Dedifferentiated amniotic fluid mesenchymal stem cell (primary cell): Measurements from ENCODE around the gene NDUFAB1.
"Not testable (repeated sequence)": the region's sequence is repeated elsewhere in the genome, so short reads cannot be mapped to it uniquely, and the experiment has no call there.

ENCODE experiments used
- DNase-seq: peaks from one replicate; pipeline ENCODE4 v3.0.0-alpha.2; 2016; ENCODE audit errors: extremely low spot score

Gene NDUFAB1

DNA sequence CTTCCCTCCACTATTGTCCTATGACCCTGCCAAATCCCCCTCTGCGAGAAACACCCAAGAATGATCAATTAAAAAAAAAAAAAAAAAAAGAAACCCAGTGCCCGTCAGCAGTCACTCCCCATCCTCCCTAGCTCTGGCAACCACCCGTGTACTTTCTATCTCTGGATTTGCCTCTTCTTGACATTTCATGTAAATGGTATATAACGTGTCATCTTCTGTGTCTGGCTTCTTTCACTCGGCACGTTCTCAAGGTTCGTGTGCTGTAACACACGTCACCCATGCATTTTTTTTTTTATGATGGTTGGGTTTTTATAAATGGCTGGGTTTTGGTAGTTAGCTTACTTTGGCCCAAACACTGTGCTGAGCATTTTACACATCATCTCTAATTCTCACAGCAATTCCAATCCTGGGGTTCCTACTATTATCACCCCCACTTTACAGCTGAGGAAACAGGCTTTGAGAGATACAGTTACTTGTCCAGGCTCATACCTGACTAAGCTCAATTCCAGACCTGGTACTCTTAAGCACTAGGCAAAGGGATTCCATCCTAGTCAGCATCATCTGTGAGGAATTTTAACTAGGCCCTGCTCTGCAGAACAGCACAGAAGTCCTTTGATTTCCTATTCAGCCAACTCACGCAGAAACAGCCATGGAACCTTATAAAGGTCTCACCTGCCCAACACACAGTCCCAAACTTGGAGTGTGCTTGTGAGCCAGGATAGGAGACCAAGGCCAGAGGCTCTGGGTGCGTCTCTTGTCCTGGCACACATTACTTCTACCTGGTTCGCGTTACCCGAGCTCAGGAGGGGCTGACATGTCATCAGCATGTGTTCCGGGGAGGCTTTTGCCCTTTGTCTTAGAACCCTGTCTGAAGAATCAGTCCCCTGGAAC lies 11.7 kb downstream of the NDUFAB1 start:
- no peak for DNase-seq

DNA sequence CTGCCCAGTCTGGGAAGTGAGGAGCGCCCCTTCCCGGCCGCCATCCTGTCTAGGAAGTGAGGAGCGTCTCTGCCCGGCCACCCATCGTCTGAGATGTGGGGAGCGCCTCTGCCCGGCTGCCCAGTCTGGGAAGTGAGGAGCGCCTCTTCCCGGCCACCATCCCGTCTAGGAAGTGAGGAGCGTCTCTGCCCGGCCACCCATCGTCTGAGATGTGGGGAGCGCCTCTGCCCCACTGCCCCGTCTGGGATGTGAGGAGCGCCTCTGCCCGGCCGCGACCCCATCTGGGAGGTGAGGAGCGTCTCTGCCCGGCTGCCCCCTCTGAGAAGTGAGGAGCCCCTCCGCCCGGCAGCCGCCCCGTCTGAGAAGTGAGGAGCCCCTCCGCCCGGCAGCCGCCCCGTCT lies 12.8 kb downstream of the NDUFAB1 start:
- not testable (repeated sequence) for DNase-seq

DNA sequence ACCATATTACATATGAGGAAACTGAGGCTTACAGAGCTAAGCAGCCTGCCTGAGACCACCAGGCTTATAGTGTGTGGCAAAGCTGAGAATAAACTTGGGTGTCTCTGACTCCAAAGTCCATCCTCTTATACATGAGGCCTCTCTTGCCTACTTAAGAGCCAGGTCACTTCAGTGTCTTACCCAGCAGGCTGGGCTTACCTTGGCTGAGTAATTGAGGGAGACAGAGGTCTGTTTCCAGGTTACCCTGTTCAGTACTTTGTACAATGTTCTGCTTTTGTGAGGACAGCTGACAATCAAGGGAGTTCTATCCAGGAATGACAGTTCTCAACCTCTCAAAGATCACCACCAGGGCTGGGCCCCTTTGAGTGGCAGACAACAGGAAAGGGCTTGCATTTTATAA lies 14.4 kb downstream of the NDUFAB1 start:
- DNase-seq, result no peak

- DNase-seq, result no peak
Measured at GRCh38 chr16:23580391-23580790, 15.7 kb downstream of the NDUFAB1 start.

DNA sequence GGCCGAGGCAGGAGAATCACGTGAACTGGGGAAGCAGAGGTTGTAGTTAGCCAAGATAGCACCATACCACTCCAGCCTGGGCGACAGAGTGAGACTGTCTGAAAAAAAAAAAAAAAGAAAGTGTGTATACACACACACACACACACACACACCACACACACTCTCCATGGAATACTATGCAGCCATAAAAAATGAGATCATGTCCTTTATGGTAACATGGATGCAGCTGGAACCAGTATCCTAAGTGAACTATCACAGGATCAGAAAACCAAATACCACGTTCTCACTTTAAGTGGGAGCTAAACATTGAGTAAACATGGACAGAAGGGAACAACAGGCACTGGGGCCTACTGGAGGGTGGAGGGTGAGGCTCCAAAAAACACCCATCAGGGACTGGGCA lies 16.7 kb downstream of the NDUFAB1 start:
- no peak for DNase-seq

GRCh38 chr16:23578101-23578830 lies 17.9 kb downstream of the NDUFAB1 start:
- DNase-seq, result no peak

- no peak for DNase-seq
Measured at GRCh38 chr16:23577493-23577892, 18.6 kb downstream of the NDUFAB1 start.

GRCh38 chr16:23575834-23576233 lies 20.3 kb downstream of the NDUFAB1 start:
- no peak for DNase-seq

DNA sequence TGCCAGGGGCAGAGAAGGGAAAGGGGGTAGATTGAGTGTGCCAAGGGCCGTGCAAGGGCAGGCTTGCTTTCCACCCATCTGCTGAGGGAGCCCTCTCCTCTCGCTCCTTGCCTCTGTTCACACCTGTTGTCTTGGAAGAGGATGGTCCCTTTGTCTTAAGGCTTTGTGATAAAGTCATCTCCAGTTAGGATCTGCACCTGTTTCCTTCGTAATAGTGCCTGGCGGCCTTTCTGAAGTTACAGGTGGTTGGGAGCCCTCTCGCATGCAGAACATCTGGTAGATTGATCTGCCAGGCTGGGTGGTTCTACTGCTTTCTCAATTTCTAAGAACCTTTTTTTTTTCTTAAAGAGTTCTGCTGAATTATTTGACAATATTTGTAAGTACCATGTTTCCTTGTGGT lies 22.3 kb downstream of the NDUFAB1 start:
- DNase-seq, result no peak

GRCh38 chr16:23572394-23572793 lies 23.7 kb downstream of the NDUFAB1 start:
- no peak for DNase-seq

- no peak for DNase-seq
Measured at GRCh38 chr16:23571895-23572294, 24.2 kb downstream of the NDUFAB1 start.

DNA sequence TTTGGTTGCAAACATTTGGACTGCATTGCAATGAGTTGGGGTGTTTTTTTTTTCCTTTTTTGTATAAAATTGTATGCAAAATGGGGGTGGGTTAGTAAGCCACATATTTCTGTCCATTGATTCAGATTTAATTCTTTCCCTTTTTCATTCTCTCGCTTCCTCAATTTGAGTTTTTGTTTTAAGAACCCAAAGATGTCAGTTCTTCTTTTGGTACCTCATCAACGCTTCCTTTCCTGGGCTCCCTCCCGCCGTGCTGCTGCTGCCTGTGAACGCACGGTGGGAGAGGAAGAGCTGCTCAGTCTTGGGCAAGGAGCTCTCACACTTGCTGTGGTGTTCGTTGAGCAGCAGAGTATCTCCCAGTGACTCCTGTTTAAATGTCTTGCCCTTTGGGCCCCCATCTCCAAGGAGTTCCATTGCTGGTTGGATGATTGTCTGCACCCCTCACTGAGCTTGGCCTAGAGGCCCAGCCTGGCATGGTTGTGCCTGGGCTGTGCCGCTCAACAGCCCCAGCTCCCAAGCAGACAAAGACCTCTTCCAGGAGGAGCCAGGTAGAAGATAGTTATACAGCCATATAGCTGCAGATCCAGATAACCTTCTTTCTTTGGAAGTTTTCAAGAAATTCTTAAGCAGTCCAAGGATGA lies 25.0 kb downstream of the NDUFAB1 start:
- DNase-seq, result no peak

DNA sequence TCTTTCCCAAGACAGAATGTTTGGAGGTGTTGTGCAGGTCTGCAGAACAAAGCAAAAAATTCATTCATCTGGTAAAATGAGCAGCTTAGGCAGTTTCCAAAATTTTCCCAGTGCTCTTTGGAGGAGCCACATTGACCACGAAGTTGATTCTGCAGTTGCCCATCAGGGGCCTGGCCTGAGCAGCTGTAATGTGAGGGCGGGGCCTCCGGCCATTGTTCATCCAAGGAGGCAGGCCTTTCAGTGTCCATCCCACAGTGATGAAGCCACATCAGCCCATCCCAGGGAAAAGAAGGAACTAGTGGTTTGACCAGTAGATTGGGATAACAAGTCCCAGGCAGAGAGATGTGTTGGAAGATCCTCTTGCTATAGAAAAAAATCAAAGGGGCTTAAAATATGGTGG lies 28.5 kb downstream of the NDUFAB1 start:
- DNase-seq, result no peak

DNA sequence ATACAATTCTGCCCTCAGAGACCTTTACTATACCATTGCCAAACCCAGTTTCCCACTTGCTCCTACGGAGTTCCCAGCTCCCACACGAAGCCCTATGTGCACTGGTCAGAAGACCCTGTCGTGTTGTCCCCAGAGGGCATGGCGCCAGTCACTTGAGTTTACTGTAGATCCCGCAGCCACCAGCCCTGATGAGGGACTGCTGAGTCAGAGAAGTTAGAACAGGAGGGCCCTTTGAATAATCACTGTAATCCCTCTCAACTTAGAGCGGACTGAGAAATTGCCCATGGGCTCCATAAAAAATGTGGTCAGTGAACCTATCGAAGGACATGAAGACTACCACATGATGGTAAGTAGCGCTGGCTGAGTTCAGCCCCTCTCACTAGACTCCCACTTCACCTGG lies 29.4 kb downstream of the NDUFAB1 start:
- DNase-seq, result no peak

DNA sequence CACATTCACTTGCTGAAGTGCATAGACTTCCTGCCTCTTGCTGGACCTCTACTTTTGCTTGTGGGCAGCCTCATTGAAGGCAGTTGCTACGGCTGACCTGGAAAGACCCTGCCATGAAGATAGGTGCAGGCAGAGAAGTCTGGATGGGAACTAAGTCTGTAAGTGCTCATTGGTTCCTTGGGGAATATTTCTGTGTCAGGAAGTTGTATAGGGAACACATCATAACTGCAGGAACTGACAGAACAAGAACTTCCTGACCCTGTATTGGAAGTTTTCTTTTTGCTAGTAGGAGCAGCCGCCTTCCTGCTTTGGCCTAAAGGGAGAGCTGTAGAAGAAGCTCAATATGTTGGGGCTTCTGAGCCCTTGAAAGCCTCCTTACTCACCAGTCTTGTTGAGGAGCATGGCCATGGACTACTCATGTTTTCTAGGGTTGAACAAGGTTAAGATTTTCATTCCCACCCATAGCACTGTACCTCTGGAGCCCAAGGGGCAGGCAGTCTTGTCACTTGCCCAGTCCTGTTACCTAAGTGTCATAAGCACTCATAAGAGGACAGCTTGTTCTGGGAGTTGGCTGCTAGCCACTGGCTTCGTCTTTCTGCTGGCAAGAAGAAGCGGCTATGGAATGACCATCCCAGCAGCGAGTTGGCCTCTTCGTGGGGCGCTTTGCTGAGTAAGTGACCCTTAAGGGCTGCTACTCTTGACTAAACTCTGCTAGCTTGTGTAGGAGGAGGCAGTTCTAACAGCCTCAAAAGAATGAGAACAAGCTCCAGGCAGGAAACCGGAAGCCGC lies 31.3 kb downstream of the NDUFAB1 start:
- peak; percentile 8 for DNase-seq

DNA sequence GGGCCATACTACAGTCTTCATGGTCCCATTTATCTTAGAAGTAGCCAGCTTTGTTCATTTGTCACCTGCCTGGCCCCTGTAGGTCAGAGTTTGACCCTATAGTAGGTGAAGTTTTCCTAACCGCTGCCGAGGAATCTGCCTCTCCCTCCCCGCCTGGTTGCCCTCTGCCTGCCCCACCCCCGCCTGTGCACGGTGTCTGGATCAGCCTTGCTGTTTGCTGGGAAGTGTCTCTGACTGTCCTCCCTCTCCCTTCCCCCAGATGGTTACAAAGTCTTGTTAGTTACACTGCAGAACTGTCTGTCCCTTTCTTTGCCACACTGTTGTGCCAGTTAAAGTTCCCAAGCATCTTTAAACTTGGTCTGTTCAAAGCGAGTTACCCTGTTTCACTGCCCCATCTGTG lies 32.9 kb downstream of the NDUFAB1 start:
- no peak for DNase-seq

- DNase-seq, result no peak
Measured at GRCh38 chr16:23562505-23562904, 33.6 kb downstream of the NDUFAB1 start.

- DNase-seq, result peak; percentile 8
Measured at GRCh38 chr16:23561586-23561985, 34.5 kb downstream of the NDUFAB1 start.

DNA sequence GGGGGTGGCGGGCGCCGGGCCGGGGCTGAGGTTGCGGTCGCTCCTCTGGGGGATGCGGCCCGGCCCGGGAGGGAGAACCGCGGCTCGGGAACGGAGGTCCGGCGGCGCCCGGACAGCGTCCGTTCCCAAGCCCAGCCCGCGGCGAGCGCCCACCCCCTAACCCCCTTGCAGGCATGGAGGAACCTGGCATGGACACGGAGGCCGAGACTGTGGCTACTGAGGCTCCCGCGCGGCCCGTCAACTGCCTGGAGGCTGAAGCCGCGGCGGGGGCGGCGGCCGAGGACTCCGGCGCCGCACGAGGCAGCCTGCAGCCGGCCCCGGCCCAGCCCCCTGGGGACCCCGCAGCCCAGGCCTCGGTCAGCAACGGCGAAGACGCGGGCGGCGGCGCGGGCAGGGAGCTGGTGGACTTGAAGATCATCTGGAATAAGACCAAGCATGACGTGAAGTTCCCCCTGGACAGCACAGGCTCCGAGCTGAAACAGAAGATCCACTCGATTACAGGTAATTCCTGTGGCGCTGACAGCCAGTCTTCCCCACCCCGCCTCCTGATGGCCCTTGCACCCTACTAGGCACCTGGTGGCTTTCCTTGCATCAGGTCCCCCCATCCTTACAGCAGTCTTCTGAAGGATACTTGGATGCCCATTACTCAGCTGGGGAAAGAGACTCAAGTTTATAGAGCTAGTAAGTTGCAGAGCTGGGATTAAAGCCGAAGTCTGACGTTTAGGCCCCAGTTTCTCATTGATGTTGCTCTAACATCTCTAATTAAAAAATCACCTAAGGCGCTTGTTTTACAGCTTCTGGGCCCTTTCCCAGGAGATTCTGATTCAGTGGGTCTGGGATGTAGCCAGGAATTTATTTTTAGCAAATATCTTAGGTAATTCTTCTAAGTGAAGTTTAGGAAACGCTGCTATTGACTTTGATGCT lies 38.1 kb downstream of the NDUFAB1 start:
- DNase-seq, result peak; percentile 34

DNA sequence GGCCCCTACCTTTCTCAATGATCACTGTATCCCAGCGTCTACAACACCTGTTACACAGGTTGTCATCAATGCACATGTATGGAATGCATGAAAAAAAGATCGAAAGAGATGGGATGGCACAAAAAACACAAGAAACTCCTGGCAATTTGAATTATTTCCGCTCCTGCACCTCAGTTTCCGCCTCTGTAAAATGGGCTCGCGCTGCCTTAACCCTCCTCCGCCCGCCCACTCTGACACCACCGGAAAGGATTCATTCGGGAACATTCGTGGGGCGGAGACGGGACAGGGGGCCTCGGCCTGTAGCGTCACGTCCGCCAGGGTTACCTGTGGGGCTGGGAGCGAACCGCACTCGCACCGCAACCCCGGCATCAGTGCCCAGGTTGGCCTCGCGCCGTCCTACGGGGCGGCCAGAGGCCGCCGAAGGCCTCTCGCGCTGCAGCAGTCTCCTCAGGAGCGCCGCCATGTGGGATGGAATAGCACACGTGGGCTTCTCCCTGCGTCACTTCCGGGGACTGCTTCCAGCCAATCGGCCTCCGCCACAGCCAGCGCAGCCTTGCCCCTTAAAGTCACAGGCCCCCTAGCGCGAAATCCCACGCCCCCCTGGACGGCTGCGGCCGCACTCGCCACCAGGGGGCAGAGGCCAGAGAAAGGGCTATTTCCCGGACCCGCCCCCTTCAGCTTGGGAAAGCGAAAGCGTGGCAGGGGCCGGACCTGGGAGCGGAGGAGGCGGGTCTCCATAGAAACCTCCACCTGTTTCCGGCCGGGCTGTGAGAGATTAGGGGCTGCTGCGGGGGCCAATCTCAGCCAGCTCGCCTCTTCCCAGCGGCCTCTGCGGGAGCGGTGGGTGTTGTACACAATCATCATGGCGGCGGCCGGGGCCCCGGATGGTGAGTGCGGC lies 39.0 kb downstream of the NDUFAB1 start, which contains the start of the genes EARS2 and UBFD1:
Gene EARS2 (minus strand): TSS at position 470 of the 898 bp plus-strand sequence. CDS start 7 bp downstream, at position 463.
Gene UBFD1 (plus strand): TSS at position 847 of the 898 bp plus-strand sequence. CDS start 16 bp downstream, at position 863.
- DNase-seq, result peak; percentile 98
